ENCODE measurements around the gene ZER1.
"Not testable (repeated sequence)": the region's sequence is repeated elsewhere in the genome, so short reads cannot be mapped to it uniquely, and the experiment has no call there.

Gene ZER1

GRCh38 chr9:128787659-128788058 is 15.9 kb upstream of the ZER1 start:
- TF ChIP-seq CTCF (IDR thresholded peaks at IDR 0.05; ENCODE audit: low read length, missing control alignments): no peak
- peak; percentile 12 for DNase-seq (ENCODE audit: low read depth)
- H3K4me3 ChIP-seq (replicated peaks; ENCODE audit: low read depth, low read length): peak overlapping the region; percentile 96

GRCh38 chr9:128786681-128787601 is 15.2 kb upstream of the ZER1 start, which contains the start of gene TBC1D13:
Gene TBC1D13 (plus strand): TSS chr9:128787253. CDS start chr9:128787354, 101 bp downstream.
- H3K4me3 ChIP-seq (replicated peaks; ENCODE audit: low read depth, low read length): peak within 1 kb of the TSS; percentile 96
- DNase-seq (ENCODE audit: low read depth): peak; percentile 82
- no peak for TF ChIP-seq CTCF (IDR thresholded peaks at IDR 0.05; ENCODE audit: low read length, missing control alignments)

GRCh38 chr9:128785427-128785826 is 13.7 kb upstream of the ZER1 start:
- no peak overlapping the region for H3K4me3 ChIP-seq (replicated peaks; ENCODE audit: low read depth, low read length)
- DNase-seq (ENCODE audit: low read depth): no peak
- TF ChIP-seq CTCF (IDR thresholded peaks at IDR 0.05; ENCODE audit: low read length, missing control alignments): no peak

DNA sequence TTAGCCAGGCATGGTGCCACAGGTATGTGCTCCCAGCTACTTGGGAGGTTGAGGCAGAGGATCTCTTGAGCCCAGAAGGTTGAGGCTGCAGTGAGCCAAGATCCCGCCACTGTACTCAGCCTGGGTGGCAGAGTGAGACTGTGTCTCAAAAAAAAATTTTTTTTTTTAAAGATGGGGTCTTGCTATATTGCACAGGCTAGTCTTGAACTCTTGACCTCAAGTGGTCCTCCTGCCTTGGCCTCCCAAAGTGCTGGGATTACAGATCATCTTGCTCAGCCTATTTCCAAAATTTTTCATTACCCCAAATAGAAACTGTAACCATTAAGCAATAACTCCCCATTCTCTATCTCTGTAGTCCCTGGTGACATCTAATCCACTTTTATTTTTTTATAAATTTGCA is 10.9 kb upstream of the ZER1 start:
- no peak for DNase-seq (ENCODE audit: low read depth)
- no peak overlapping the region for H3K4me3 ChIP-seq (replicated peaks; ENCODE audit: low read depth, low read length)
- no peak for TF ChIP-seq CTCF (IDR thresholded peaks at IDR 0.05; ENCODE audit: low read length, missing control alignments)

- TF ChIP-seq CTCF (IDR thresholded peaks at IDR 0.05; ENCODE audit: low read length, missing control alignments): no peak
- no peak overlapping the region for H3K4me3 ChIP-seq (replicated peaks; ENCODE audit: low read depth, low read length)
- DNase-seq (ENCODE audit: low read depth): no peak
These were observed 9.7 kb upstream of the ZER1 start for GRCh38 chr9:128781187-128782070.

DNA sequence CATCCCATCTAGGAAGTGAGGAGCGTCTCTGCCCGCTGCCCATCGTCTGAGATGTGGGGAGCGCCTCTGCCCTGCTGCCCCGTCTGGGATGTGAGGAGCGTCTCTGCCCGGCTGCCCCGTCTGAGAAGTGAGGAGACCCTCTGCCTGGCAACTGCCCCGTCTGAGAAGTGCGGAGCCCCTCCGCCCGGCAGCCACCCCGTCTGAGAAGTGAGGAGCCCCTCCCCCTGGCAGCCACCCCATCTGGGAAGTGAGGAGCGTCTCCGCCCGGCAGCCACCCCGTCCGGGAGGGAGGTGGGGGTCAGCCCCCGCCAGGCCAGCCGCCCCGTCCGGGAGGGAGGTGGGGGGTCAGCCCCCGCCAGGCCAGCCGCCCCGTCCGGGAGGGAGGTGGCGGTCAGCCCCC is 8.4 kb upstream of the ZER1 start:
- DNase-seq (ENCODE audit: low read depth); H3K4me3 ChIP-seq (replicated peaks; ENCODE audit: low read depth, low read length): not testable (repeated sequence)

DNA sequence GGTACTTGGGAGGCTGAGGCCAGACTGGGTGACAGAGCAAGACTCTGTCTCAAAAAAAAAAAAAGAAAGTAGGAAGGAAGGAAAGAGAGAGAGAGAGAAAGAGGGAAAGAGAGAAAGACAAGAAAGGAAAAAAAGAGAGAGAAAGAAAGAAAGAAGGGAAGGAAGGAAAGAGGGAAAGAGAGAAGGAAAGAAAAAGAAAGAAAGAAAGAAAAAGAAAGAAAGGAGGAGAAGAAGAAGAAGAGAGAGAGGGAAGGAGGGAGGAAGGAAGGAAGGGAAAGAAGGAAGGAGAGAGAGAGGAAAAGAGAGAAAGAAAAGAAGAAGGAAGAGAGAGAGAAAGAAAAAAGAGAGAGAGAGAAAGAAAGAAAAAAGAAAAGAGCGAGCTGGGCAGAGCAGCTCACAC is 3.1 kb upstream of the ZER1 start:
- H3K4me3 ChIP-seq (replicated peaks; ENCODE audit: low read depth, low read length): no peak overlapping the region
- TF ChIP-seq CTCF (IDR thresholded peaks at IDR 0.05; ENCODE audit: low read length, missing control alignments): no peak
- DNase-seq (ENCODE audit: low read depth): no peak
